NCI-H1048 (cell line): ENCODE data around the gene B4GALT1.
"Not testable (repeated sequence)": the region's sequence is repeated elsewhere in the genome, so short reads cannot be mapped to it uniquely, and the experiment has no call there.

Experiments used
- DNase-seq: peaks from one replicate; lab custom pipeline; 2025; lab: John Stamatoyannopoulos, UW

B4GALT1 gene

GRCh38 chr9:33161589-33162132 lies 5.5 kb downstream of the B4GALT1 start:
- no peak for DNase-seq

DNA sequence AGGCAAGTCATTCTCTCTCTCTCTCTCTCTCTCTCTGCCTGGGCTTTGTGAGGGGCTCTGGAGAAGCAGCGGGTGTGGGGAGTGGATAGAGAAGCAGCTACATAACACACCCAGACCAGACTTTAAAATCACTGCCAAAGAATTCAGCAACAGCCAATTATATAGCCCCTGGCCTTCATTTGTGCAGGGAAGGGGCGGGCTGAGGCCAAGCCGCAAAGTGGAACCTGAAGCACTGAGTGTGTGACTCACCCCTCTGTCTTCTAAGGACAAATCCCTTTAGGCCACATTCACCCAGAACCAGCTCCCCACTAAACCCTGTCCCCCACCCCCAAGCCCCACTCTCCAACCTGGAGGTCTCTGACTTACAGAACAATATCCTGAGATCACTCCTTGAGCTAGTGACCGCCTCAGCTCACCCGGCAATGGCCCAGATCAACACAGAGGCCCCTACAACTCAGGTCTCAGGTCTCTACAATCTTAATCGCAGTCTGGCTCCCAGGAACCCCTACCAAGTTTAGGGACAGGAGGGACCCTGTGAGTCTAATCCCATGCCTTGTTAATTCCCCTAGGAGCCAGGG lies 6.0 kb downstream of the B4GALT1 start:
- DNase-seq, result no peak

GRCh38 chr9:33160446-33160845 lies 6.7 kb downstream of the B4GALT1 start:
- DNase-seq, result not testable (repeated sequence)

DNA sequence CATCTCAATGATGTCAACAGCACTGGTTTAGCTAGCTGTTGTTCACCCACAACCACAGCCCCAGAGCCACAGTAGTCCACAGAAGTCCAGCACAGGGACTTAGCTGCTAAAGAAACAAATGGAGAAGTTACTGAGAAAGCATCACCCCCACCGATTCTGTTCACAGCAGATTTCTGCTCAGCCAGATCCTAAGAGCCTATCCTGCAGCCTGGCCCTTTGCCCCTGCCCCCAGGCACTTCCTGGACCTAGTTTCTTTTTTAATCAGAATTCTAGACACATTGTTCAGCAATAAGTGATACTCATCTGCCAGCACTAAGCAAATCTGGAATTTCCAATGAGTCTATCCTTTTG lies 7.4 kb downstream of the B4GALT1 start:
- DNase-seq, result no peak

DNA sequence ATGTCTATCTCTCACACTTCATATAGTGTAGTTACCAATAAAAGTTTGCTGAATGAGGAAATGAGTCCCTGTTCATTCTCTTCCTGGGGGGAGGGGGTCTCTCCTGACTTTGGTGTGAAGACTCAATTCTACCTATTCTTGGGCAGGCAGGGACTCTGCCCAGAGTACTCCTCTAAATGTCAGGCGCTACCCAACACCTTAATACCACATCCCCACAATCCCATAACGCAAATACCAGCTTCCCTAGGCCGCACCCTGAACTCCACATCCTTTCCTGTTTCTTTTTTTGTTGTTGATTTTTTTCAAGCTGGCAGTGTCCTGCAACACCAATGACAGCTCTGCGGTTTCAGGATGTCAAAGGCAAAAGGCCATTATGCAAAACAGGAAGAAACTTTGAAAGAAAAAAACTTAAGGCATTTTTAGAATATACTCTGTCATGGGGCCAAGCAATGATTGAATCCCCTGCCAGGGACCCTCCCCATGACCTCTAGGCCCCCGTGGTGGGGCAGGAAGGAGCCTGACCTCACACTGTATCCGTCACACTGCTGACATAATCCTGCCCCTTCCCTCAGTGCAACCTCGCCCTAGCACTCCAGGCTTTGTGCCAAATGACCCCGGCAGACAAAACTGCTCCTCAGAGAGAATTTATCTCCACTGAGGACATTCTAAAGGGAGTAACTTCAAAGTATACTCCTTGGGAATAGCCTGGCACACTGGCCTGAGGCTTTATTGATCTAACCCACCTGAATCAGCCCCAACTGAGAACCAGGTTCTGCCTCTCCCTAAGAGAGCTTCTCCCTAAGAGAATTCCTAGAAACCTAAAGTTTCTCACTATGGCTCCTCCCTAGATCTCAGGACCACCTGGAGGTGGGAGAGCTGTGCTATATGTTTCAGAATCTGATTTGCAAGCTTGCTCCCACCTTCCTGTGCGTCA lies 8.0 kb downstream of the B4GALT1 start:
- no peak for DNase-seq

DNA sequence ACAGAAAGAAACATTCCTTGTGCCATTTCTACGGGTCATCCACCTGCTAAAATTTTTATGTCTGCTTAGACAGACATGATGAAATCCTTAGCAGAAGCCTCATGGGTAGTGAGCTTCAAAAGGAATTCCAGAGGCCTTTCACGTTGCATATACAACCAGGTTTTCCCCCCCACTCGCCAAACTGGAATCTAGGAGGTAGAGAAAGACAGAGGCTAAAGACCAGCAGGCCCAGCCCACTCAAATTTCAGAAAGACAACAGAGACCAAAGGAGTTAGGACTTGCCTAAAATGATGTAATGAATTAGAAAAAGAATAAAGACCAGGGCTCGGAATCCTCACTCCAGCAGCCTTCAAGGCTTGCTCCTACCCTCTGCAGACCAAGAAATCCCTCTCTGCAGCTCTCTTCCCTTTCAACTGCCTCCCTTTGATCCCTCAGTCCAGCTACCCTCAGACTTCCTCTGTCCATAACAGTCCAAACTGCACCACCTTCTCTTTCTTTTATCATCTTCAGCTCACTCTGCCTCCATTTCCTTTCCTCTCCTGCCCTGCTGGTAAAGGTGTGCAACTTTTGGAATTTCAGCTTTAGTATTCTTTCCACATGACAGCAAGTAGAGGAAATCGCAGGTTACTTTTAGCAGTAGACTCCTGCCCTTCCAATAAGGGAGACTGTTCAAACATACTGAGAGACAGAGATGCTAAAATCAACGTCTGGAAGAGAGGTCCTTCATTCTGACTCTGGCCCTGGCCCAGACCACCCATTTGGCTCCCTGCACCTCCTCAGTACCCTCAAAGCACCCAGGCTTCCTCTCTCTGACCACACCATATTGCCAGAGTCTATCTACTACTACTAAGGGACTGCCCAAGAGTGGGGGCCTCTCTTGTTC lies 8.9 kb downstream of the B4GALT1 start:
- DNase-seq, result no peak

DNA sequence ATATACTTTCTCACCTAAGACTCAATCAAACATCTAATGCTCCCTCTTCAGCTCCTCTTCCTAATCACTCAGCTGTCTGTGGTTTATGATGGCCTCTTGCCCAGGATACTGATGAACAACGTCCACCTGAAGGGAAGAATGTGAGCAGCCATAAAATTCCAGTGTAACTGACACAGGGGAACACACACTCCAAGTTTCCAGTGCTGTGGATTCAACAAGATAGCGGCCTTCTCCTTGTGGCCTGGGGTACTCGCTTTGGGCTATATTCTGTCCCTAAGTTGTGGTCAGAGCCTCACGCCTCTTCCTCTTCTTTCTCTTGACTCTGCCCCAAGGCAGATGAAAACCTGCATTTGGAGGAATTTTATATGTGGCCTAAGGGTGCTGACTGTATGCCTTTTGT lies 11.7 kb downstream of the B4GALT1 start:
- no peak for DNase-seq

GRCh38 chr9:33154371-33154770 lies 12.8 kb downstream of the B4GALT1 start:
- no peak for DNase-seq

GRCh38 chr9:33153666-33154065 lies 13.5 kb downstream of the B4GALT1 start:
- DNase-seq, result no peak

DNA sequence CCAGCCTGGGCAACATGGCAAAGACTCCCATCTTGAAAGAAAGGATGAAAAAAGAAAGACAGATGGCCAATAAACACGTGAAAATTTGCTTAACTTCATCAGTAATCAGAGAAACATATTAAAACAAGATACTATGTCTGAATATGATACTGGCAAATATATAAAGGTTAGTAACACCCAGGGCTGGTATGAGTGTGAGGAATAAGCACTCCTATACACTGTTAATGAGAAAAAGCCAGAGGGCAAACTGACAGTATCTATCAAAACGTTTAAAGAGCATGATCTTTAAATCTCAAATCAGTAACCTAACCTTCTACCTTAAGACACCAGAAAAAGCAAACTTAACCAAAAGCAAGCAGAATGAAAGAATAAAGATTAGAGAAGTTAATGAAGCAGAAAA lies 14.1 kb downstream of the B4GALT1 start:
- no peak for DNase-seq

GRCh38 chr9:33151601-33152000 lies 15.5 kb downstream of the B4GALT1 start:
- no peak for DNase-seq

GRCh38 chr9:33151007-33151557 lies 16.1 kb downstream of the B4GALT1 start:
- DNase-seq, result no peak

GRCh38 chr9:33148367-33149014 lies 18.6 kb downstream of the B4GALT1 start:
- no peak for DNase-seq

GRCh38 chr9:33147416-33148169 lies 19.5 kb downstream of the B4GALT1 start:
- DNase-seq, result no peak

DNA sequence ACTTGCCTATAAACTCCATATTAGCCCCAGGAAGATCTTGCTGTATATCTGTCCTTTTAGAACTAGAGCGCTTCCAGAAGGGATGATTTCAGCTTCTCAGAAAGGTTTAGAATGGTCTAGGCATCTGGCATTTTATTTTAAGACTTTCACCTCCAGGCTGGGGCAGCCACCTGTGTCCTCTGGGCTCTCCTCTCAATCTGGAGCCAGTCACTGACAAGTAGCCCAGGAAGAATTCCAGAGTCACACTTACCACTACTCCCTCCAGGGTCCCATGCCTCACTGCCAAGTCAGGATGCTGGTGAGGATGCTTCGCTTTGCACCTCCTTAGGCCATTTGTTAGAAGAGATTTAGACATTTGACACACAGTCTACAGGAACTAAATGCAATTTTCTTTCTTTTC lies 20.8 kb downstream of the B4GALT1 start:
- DNase-seq, result no peak

DNA sequence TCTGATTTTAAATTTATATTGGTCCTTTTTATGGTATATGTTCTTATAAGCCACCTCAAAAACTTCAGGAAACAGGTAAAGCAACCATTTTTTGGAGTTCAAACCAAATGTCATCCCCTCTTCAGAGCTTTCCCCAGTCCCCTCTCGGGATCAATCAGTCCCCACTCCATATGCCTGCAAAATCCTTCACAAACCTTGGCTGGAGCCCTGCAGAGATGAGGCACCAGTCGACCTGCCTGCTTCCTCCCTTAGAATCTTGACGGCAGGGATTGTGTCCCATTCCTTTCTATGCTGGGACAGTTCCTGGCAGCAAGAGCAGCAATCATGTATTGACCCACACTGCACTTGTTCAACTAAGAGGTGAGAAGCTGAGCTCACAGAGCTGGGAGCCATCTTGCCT lies 22.6 kb downstream of the B4GALT1 start:
- DNase-seq, result no peak

- no peak for DNase-seq
These were observed 23.9 kb downstream of the B4GALT1 start for GRCh38 chr9:33143241-33143661.

DNA sequence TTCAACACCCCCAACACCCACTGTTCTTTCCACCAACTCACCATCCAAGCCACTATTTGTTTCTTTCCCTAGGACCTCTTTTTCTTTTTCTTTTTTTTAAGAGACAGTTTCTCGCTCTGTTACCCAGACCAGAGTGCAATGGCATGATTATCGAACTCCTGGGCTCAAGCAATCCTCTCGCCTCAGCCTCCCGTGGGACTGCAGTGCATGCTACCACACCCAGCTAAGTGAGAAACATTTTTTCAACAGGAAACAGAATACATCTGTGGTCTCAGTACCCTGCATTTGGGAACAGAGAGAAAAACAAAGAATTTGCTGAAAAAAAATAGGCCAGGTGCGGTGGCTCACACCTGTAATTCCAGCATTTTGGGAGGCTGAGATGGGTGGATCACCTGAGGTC lies 24.6 kb downstream of the B4GALT1 start:
- DNase-seq, result no peak

DNA sequence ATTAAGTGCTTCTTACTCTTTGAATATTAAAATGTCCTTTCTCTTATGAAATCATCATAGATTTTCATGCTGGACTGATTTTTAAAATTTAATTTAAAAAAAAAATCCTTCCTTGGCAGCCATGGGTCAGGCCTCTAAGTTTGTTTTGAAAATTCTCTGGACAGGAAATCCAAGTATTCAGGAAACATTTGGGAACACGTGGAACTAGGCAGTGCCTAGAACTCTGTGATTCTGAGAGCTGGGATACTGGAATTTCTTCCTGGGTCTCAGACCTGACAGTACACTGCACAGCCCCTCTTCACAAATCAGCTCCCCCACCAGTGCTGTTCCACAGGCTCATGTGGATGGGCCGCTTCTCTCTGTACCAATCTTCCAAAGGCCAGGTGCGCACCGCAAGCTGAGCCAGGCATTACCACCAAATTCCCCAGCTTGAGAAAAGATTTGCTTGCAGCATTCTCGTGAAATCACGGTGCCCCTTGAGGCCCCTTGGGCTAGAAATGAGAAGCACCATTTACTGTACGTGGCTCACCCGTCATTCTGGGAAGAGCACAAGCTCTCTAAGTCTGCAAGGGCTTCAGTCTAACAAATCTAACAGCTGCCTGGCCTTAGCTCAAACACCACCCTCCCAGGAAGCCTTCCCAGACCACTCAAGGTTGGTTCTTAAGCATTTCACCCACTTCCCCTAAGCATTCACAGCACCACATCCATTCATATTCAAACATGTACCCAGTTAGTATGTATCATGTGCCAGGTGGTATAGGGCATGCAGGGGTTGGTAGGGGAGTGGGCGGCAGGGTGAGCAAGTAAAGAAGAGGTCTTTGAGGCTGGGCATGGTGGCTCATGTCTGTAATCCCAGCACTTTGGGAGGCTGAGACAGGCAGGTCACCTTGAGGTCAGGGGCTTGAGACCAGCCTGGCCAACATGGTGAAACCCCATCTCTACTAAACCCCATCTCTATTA lies 26.5 kb downstream of the B4GALT1 start:
- no peak for DNase-seq
